Right lobe of liver (tissue), 4 donors: Measurements from ENCODE around the gene EIF5B.

ENCODE experiments used
- POLR2A ChIP-seq: fragments of 450-650 bp; IDR thresholded peaks from one replicate; pipeline ENCODE4 v1.6.1; 2017; ENCODE audit warnings: antibody characterized with exemption, mild to moderate bottlenecking
- TF ChIP-seq, protein P1 (sequence below), 4 donors: fragments of 200-600 bp in 3 of 4; fragments of 450-650 bp in 1 of 4; IDR thresholded peaks; one replicate each; pipeline versions ENCODE4 v1.5.1 to v1.8.0; 2016 to 2022; ENCODE audit warnings: antibody characterized with exemption in 4 of 4, mild to moderate bottlenecking in 2 of 4
- donor health status: DM: no; HTN: no; CAD: no.
- donor health status: DM: no; HTN: no; CAD: no.
- donor health status: DM: no; HTN: yes; CAD: no.

GRCh38 chr2:99340669-99341236 lies 3.6 kb downstream of the EIF5B start:
- TF ChIP-seq, protein P1, sequence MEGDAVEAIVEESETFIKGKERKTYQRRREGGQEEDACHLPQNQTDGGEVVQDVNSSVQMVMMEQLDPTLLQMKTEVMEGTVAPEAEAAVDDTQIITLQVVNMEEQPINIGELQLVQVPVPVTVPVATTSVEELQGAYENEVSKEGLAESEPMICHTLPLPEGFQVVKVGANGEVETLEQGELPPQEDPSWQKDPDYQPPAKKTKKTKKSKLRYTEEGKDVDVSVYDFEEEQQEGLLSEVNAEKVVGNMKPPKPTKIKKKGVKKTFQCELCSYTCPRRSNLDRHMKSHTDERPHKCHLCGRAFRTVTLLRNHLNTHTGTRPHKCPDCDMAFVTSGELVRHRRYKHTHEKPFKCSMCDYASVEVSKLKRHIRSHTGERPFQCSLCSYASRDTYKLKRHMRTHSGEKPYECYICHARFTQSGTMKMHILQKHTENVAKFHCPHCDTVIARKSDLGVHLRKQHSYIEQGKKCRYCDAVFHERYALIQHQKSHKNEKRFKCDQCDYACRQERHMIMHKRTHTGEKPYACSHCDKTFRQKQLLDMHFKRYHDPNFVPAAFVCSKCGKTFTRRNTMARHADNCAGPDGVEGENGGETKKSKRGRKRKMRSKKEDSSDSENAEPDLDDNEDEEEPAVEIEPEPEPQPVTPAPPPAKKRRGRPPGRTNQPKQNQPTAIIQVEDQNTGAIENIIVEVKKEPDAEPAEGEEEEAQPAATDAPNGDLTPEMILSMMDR (IDR thresholded peaks at IDR 0.05) = no peak
- no peak for TF ChIP-seq POLR2A
